ELR (cell line): ENCODE measurements around the gene VIT.
A peak's percentile ranks its signal among the peaks of the same experiment; 100 is the strongest.
"Not testable (repeated sequence)": the region's sequence is repeated elsewhere in the genome, so short reads cannot be mapped to it uniquely, and the experiment has no call there.

Experiments
- DNase-seq: peaks from one replicate; pipeline ENCODE4 v3.0.0-alpha.2; 2015; ENCODE audit warnings: low read depth

The VIT gene

GRCh38 chr2:36677996-36678605 is 18.4 kb upstream of the VIT start:
- DNase-seq = peak; percentile 64

- DNase-seq = no peak
Measured at GRCh38 chr2:36678856-36679255, 17.7 kb upstream of the VIT start.

GRCh38 chr2:36680012-36680411 is 16.5 kb upstream of the VIT start:
- peak; percentile 15 for DNase-seq

- DNase-seq = no peak
Measured at GRCh38 chr2:36682562-36682961, 13.9 kb upstream of the VIT start.

GRCh38 chr2:36683002-36683401 is 13.5 kb upstream of the VIT start:
- no peak for DNase-seq

GRCh38 chr2:36688291-36688690 is 8.2 kb upstream of the VIT start:
- DNase-seq = not testable (repeated sequence)

GRCh38 chr2:36689013-36689412 is 7.5 kb upstream of the VIT start:
- not testable (repeated sequence) for DNase-seq

GRCh38 chr2:36692121-36692520 is 4.4 kb upstream of the VIT start:
- DNase-seq = no peak

GRCh38 chr2:36693825-36694224 is 2.7 kb upstream of the VIT start:
- DNase-seq = no peak

GRCh38 chr2:36695746-36696415 is 626 bp upstream of the VIT start:
- DNase-seq = peak; percentile 82

GRCh38 chr2:36697424-36698066 is 1.0 kb downstream of the VIT start:
- DNase-seq = peak; percentile 35

- no peak for DNase-seq
Measured at GRCh38 chr2:36698993-36699392, 2.5 kb downstream of the VIT start.

GRCh38 chr2:36700311-36700710 is 3.8 kb downstream of the VIT start:
- DNase-seq = no peak

- DNase-seq = peak; percentile 68
Measured at GRCh38 chr2:36701391-36701795, 4.9 kb downstream of the VIT start.

GRCh38 chr2:36701918-36702317 is 5.4 kb downstream of the VIT start:
- DNase-seq = no peak

- DNase-seq = no peak
Measured at GRCh38 chr2:36702781-36703180, 6.3 kb downstream of the VIT start.

GRCh38 chr2:36704475-36705150 is 8.1 kb downstream of the VIT start:
- no peak for DNase-seq

- DNase-seq = no peak
Measured at GRCh38 chr2:36705326-36706020, 9.0 kb downstream of the VIT start.

GRCh38 chr2:36706021-36706876 is 9.7 kb downstream of the VIT start:
- peak; percentile 21 for DNase-seq

GRCh38 chr2:36707050-36707449 is 10.5 kb downstream of the VIT start:
- DNase-seq = peak; percentile 88

GRCh38 chr2:36708041-36708741 is 11.7 kb downstream of the VIT start:
- DNase-seq = peak; percentile 90
